ENCODE results near the gene PDE6C.

GRCh38 chr10:93672890-93673289 lies 60.6 kb downstream of the PDE6C start:
- TF ChIP-seq, protein P1, sequence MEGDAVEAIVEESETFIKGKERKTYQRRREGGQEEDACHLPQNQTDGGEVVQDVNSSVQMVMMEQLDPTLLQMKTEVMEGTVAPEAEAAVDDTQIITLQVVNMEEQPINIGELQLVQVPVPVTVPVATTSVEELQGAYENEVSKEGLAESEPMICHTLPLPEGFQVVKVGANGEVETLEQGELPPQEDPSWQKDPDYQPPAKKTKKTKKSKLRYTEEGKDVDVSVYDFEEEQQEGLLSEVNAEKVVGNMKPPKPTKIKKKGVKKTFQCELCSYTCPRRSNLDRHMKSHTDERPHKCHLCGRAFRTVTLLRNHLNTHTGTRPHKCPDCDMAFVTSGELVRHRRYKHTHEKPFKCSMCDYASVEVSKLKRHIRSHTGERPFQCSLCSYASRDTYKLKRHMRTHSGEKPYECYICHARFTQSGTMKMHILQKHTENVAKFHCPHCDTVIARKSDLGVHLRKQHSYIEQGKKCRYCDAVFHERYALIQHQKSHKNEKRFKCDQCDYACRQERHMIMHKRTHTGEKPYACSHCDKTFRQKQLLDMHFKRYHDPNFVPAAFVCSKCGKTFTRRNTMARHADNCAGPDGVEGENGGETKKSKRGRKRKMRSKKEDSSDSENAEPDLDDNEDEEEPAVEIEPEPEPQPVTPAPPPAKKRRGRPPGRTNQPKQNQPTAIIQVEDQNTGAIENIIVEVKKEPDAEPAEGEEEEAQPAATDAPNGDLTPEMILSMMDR (IDR thresholded peaks at IDR 0.05; ENCODE audit: insufficient read depth, low read depth, low read length) = no peak
- no peak for TF ChIP-seq EZH2 (IDR thresholded peaks at IDR 0.05; ENCODE audit: insufficient read depth, low read length)
